ENCODE measurements around the gene KRT73. TPM values are rescaled to one million over a fixed set of nuclear protein-coding genes. Genes with fewer than 3 reads are reported as not detected.

KRT73 gene
- not detected in 2 replicates for total RNA-seq
- polyA plus RNA-seq, result not detected in 2 replicates
- polyA plus RNA-seq (2012), result not detected in 2 replicates
- not detected in 2 replicates for polyA minus RNA-seq (ENCODE audit: low replicate concordance)

DNA sequence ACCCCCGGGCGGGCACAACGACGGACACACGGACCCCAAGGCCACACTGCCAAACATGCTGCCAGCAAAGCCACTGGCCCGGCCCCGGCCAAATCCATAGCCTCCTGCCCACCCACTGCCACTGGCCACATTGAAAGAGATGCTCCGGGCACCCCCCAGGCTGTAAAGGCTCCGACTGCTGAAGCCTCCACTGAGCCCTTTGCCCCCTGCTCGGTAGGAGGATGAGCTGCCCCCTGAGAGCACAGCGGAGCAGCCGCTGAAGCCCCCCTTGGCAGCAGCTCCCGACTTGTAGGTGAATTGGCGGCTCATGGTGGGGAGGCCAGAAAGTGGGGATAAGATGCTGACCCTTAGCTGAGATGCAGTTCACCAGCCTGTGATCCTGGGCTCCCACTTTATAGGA lies at the start of gene KRT73:
KRT73 (minus strand) TSS at position 344 of the 400 bp plus-strand sequence; CDS start at position 309, 35 bp downstream.
- Histone ChIP-seq H3K79me2 (ENCODE audit: control insufficient read depth, insufficient read depth, low read length) (no peaks in the 10 kb centered on the region), H3K4me3 (replicated peaks in 1 of 4; ENCODE audit: control extremely low read depth in 1 of 4, insufficient read depth in 1 of 4, low read depth in 3 of 4, low read length in 4 of 4) (no peak within 1 kb of the TSS), H2AFZ (ENCODE audit: low read length) (no peak within 1 kb of the TSS), H3K27ac (ENCODE audit: insufficient read depth, low read length) (no peak within 1 kb of the TSS), H3K9ac (ENCODE audit: insufficient read depth, low read length) (no peak within 1 kb of the TSS), H3K4me1 (ENCODE audit: control insufficient read depth, extremely low read depth, insufficient read depth, low read length) (no peaks in the 10 kb centered on the region), H4K20me1 (ENCODE audit: control insufficient read depth, extremely low read depth, insufficient read depth, low read length) (peaks cover 2% of the 10 kb centered on the region), H3K27me3 (ENCODE audit: control insufficient read depth, insufficient read depth, low read length) (no peaks in the 10 kb centered on the region), H3K4me2 (ENCODE audit: extremely low read depth, insufficient read depth, low read length) (no peak within 1 kb of the TSS), H3K36me3 (ENCODE audit: control insufficient read depth, insufficient read depth, low read length) (no peaks in the 10 kb centered on the region), H3K9me3 (ENCODE audit: control insufficient read depth, insufficient read depth, low read depth, low read length) (no peaks in the 10 kb centered on the region)
- DNase-seq (ENCODE audit: low read depth in 2 of 2), result no peak
- TF ChIP-seq EZH2 (IDR thresholded peaks at IDR 0.05; ENCODE audit: low read length, missing control alignments), result no peak
- TF ChIP-seq, protein P1, sequence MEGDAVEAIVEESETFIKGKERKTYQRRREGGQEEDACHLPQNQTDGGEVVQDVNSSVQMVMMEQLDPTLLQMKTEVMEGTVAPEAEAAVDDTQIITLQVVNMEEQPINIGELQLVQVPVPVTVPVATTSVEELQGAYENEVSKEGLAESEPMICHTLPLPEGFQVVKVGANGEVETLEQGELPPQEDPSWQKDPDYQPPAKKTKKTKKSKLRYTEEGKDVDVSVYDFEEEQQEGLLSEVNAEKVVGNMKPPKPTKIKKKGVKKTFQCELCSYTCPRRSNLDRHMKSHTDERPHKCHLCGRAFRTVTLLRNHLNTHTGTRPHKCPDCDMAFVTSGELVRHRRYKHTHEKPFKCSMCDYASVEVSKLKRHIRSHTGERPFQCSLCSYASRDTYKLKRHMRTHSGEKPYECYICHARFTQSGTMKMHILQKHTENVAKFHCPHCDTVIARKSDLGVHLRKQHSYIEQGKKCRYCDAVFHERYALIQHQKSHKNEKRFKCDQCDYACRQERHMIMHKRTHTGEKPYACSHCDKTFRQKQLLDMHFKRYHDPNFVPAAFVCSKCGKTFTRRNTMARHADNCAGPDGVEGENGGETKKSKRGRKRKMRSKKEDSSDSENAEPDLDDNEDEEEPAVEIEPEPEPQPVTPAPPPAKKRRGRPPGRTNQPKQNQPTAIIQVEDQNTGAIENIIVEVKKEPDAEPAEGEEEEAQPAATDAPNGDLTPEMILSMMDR (conservative IDR thresholded peaks at IDR 0.05 in 1 of 2, IDR thresholded peaks at IDR 0.05 in 1 of 2; ENCODE audit: low read depth in 1 of 2, low read length in 2 of 2), result no peak

DNA sequence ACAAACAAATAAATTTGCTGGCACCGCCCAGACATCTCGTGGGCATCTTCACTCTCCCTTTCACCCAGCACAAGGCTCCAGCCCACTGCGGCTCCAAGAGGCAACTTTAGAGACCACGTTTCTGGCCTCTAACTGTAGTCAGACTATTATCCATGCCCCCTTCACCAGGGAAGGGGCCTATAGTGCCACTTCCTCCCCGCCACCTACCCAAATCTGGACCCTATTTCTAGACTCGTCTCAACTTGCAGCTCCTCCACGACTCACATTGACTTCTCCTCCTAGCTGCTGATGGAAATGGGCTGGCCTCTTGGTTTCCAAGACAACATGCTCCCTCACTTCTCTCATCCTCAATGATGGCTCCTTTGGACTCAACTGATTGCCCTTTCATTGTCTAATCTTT lies 49.6 kb upstream of the KRT73 start:
- Histone ChIP-seq H3K36me3 (ENCODE audit: control insufficient read depth, insufficient read depth, low read length) (no peaks in the 10 kb centered on the region), H2AFZ (ENCODE audit: low read length) (no peak overlapping the region), H4K20me1 (ENCODE audit: control insufficient read depth, extremely low read depth, insufficient read depth, low read length) (no peaks in the 10 kb centered on the region), H3K4me3 (replicated peaks in 1 of 4; ENCODE audit: control extremely low read depth in 1 of 4, insufficient read depth in 1 of 4, low read depth in 3 of 4, low read length in 4 of 4) (no peak overlapping the region), H3K9ac (ENCODE audit: insufficient read depth, low read length) (no peak overlapping the region), H3K4me2 (ENCODE audit: extremely low read depth, insufficient read depth, low read length) (no peak overlapping the region), H3K27ac (ENCODE audit: insufficient read depth, low read length) (no peak overlapping the region), H3K9me3 (ENCODE audit: control insufficient read depth, insufficient read depth, low read depth, low read length) (no peaks in the 10 kb centered on the region), H3K79me2 (ENCODE audit: control insufficient read depth, insufficient read depth, low read length) (no peaks in the 10 kb centered on the region), H3K4me1 (ENCODE audit: control insufficient read depth, extremely low read depth, insufficient read depth, low read length) (no peaks in the 10 kb centered on the region), H3K27me3 (ENCODE audit: control insufficient read depth, insufficient read depth, low read length) (peaks cover 2% of the 10 kb centered on the region)
- no peak for DNase-seq (ENCODE audit: low read depth in 2 of 2)
- TF ChIP-seq EZH2 (IDR thresholded peaks at IDR 0.05; ENCODE audit: low read length, missing control alignments), result no peak
- TF ChIP-seq, protein P1 (conservative IDR thresholded peaks at IDR 0.05 in 1 of 2, IDR thresholded peaks at IDR 0.05 in 1 of 2; ENCODE audit: low read depth in 1 of 2, low read length in 2 of 2), result no peak

DNA sequence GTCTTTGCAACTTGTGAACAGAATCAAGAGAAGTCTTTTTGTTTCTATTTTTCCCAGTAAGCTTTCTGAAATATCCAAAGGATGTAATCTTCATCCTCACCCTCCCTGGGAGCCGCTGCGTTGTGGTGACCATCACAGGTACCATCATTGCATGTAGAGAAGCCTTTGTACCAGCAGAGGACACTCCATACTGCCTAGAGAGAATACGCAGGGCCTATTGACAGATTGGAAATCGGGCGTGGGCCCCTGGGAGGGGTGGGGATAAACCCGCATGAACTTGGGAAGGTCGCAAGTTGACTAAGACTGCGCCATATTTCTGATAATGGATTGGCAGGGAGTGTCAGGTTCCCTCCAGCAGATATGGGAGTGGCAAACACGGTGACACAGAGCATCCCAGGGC lies 49.1 kb upstream of the KRT73 start:
- H3K36me3 ChIP-seq (ENCODE audit: control insufficient read depth, insufficient read depth, low read length), result no peaks in the 10 kb centered on the region
- H3K9ac ChIP-seq (ENCODE audit: insufficient read depth, low read length), result no peak overlapping the region
- TF ChIP-seq, protein P1 (conservative IDR thresholded peaks at IDR 0.05 in 1 of 2, IDR thresholded peaks at IDR 0.05 in 1 of 2; ENCODE audit: low read depth in 1 of 2, low read length in 2 of 2), result no peak
- no peak for TF ChIP-seq EZH2 (IDR thresholded peaks at IDR 0.05; ENCODE audit: low read length, missing control alignments)
- peaks cover 2% of the 10 kb centered on the region for H3K27me3 ChIP-seq (ENCODE audit: control insufficient read depth, insufficient read depth, low read length)
- H2AFZ ChIP-seq (ENCODE audit: low read length), result no peak overlapping the region
- H3K4me1 ChIP-seq (ENCODE audit: control insufficient read depth, extremely low read depth, insufficient read depth, low read length), result no peaks in the 10 kb centered on the region
- no peak overlapping the region for H3K27ac ChIP-seq (ENCODE audit: insufficient read depth, low read length)
- no peak overlapping the region for H3K4me3 ChIP-seq (replicated peaks in 1 of 4; ENCODE audit: control extremely low read depth in 1 of 4, insufficient read depth in 1 of 4, low read depth in 3 of 4, low read length in 4 of 4)
- no peak overlapping the region for H3K4me2 ChIP-seq (ENCODE audit: extremely low read depth, insufficient read depth, low read length)
- no peaks in the 10 kb centered on the region for H3K79me2 ChIP-seq (ENCODE audit: control insufficient read depth, insufficient read depth, low read length)
- no peak for DNase-seq (ENCODE audit: low read depth in 2 of 2)
- H4K20me1 ChIP-seq (ENCODE audit: control insufficient read depth, extremely low read depth, insufficient read depth, low read length), result no peaks in the 10 kb centered on the region
- H3K9me3 ChIP-seq (ENCODE audit: control insufficient read depth, insufficient read depth, low read depth, low read length), result no peaks in the 10 kb centered on the region

Measured in fibroblast of lung (primary cell).